GM23338 (cell line): ENCODE measurements around the gene TIMM50. TPM values are rescaled to one million over a fixed set of nuclear protein-coding genes. Genes with fewer than 3 reads are reported as not detected.

Source experiments
- ATAC-seq: fragments of 200-7000 bp; cut with Tn5 transposase; 3 replicates; pipeline ENCODE4 v1.9.1; 2020
- DNase-seq: peaks from one replicate; pipeline ENCODE4 v3.0.0-alpha.2; 2015; ENCODE audit warnings: low spot score
- H2AFZ ChIP-seq: fragments of 200-600 bp; sonication (generic); 2 replicates; pipeline ENCODE4 v1.8.0; 2016; ENCODE audit warnings: antibody characterized with exemption, mild to moderate bottlenecking, moderate library complexity
- H3F3A ChIP-seq: fragments of 200-600 bp; sonication (generic); replicated peaks from 2 replicates; pipeline ENCODE4 v1.8.0; 2017; ENCODE audit warnings: antibody characterized with exemption, mixed run types, low read depth
- H3K27ac ChIP-seq: fragments of 200-600 bp; sonication (generic); 2 replicates; pipeline ENCODE4 v1.6.1; 2016; ENCODE audit warnings: low read depth
- H3K27me3 ChIP-seq: fragments of 200-600 bp; sonication (generic); 2 replicates; pipeline ENCODE4 v1.8.0; 2016; ENCODE audit warnings: mild to moderate bottlenecking, mixed run types, moderate library complexity; ENCODE audit not compliant: insufficient read depth
- H3K36me3 ChIP-seq: fragments of 200-600 bp; sonication (generic); 2 replicates; pipeline ENCODE4 v1.8.0; 2016; ENCODE audit warnings: mild to moderate bottlenecking; ENCODE audit not compliant: insufficient read depth
- H3K4me1 ChIP-seq: fragments of 200-600 bp; sonication (generic); 2 replicates; pipeline ENCODE4 v1.8.0; 2016; ENCODE audit warnings: mild to moderate bottlenecking, moderate library complexity; ENCODE audit not compliant: insufficient read depth
- H3K4me2 ChIP-seq: fragments of 200-600 bp; sonication (generic); 2 replicates; pipeline ENCODE4 v1.7.1; 2017; ENCODE audit warnings: mixed run types
- H3K4me3 ChIP-seq: fragments of 200-600 bp; sonication (generic); 2 replicates; pipeline ENCODE4 v1.6.1; 2016; ENCODE audit warnings: mixed run types
- H3K79me2 ChIP-seq: fragments of 200-600 bp; sonication (generic); replicated peaks from 2 replicates; pipeline ENCODE4 v1.8.0; 2017; ENCODE audit warnings: mild to moderate bottlenecking; ENCODE audit not compliant: insufficient read depth
- H3K9me2 ChIP-seq: fragments of 200-600 bp; sonication (generic); 2 replicates; pipeline ENCODE4 v1.8.0; 2017; ENCODE audit not compliant: insufficient read depth
- H4K20me1 ChIP-seq: fragments of 200-600 bp; sonication (generic); replicated peaks from 2 replicates; pipeline ENCODE4 v1.8.0; 2017; ENCODE audit warnings: mild to moderate bottlenecking; ENCODE audit not compliant: insufficient read depth
- H3K27ac Mint-ChIP-seq: 2 replicates; pipeline ENCODE4 v1.8.0; 2020; ENCODE audit warnings: inconsistent platforms, mild to moderate bottlenecking, moderate library complexity, mixed read lengths
- H3K27me3 Mint-ChIP-seq: 3 replicates; pipeline ENCODE4 v1.8.0; 2022; ENCODE audit warnings: low read depth, mild to moderate bottlenecking, moderate library complexity, mixed read lengths, inconsistent platforms; ENCODE audit not compliant: insufficient read depth, poor library complexity
- H3K36me3 Mint-ChIP-seq: 3 replicates; pipeline ENCODE4 v1.8.0; 2021; ENCODE audit warnings: low read depth, mild to moderate bottlenecking, inconsistent platforms, moderate library complexity, mixed read lengths
- H3K4me1 Mint-ChIP-seq: 3 replicates; pipeline ENCODE4 v1.8.0; 2020; ENCODE audit warnings: mild to moderate bottlenecking, inconsistent platforms, mixed read lengths
- H3K4me3 Mint-ChIP-seq: 3 replicates; pipeline ENCODE4 v1.8.0; 2021; ENCODE audit warnings: moderate library complexity, mild to moderate bottlenecking, inconsistent platforms, mixed read lengths
- H3K9me3 Mint-ChIP-seq: 3 replicates; pipeline ENCODE4 v1.8.0; 2020; ENCODE audit warnings: moderate library complexity, mild to moderate bottlenecking, inconsistent platforms, mixed read lengths
- CREB1 ChIP-seq: fragments of 250-450 bp; sonication (Bioruptor Pico); IDR thresholded peaks from 2 replicates; pipeline ENCODE4 v1.5.0; 2020; ENCODE audit warnings: low read depth, mild to moderate bottlenecking, moderate library complexity
- EZH2 ChIP-seq: fragments of 200-600 bp; sonication (generic); IDR thresholded peaks from one replicate; pipeline ENCODE4 v1.8.0; 2017; ENCODE audit warnings: antibody characterized with exemption, mild to moderate bottlenecking, low read depth; ENCODE audit not compliant: unreplicated experiment
- EZH2phosphoT487 ChIP-seq: fragments of 200-600 bp; sonication (generic); IDR thresholded peaks from one replicate; pipeline ENCODE4 v1.8.1; 2018; ENCODE audit warnings: antibody characterized with exemption; ENCODE audit not compliant: unreplicated experiment
- NANOG ChIP-seq: IDR thresholded peaks from 2 replicates; pipeline ENCODE4 v1.6.1; 2016; ENCODE audit warnings: antibody characterized with exemption, borderline replicate concordance
- POLR2AphosphoS5 ChIP-seq: IDR thresholded peaks from 2 replicates; pipeline ENCODE4 v1.6.1; 2016; ENCODE audit warnings: antibody characterized with exemption, low read depth
- ZNF331 ChIP-seq: fragments of 250-450 bp; sonication (Bioruptor Pico); IDR thresholded peaks from 2 replicates; pipeline ENCODE4 v1.5.0; 2020; ENCODE audit warnings: low read depth, mild to moderate bottlenecking, moderate library complexity
- ZNF462 ChIP-seq: fragments of 250-450 bp; sonication (Bioruptor Pico); IDR thresholded peaks from 2 replicates; pipeline ENCODE4 v1.5.0; 2020; ENCODE audit warnings: mild to moderate bottlenecking, moderate library complexity
- polyA plus RNA-seq: library from polyadenylated mRNA; unstranded; fragments of >200 nt; fragmentation: Nextera tagmentation; extraction: Ambion mirVana; gene quantifications from 2 replicates; pipeline ENCODE4 v1.2.1, GENCODE V29; 2016
- total RNA-seq: library from RNA; depleted of rRNA; stranded (reverse); fragments of >200 nt; shearing (Covaris generic); gene quantifications from 2 replicates; pipeline ENCODE4 v1.2.3, GENCODE V29; 2014
- TF ChIP-seq, protein P1 (sequence below), 2 experiments: fragments of 200-600 bp in 1 of 2; sonication (generic) in 1 of 2; conservative IDR thresholded peaks; 2 replicates each; pipeline versions ENCODE4 v1.5.1 to v1.6.1; 2016 to 2017; ENCODE audit warnings: antibody characterized with exemption in 2 of 2, low read depth in 2 of 2, mild to moderate bottlenecking in 2 of 2, moderate library complexity in 1 of 2

TIMM50 gene
- total and polyA plus RNA-seq, 2 experiments from 2014 or later: 119 to 139 TPM

- no peak within 1 kb of the TSS for H3K27ac Mint-ChIP-seq
- H3K27ac ChIP-seq: no peak within 1 kb of the TSS
- peak within 1 kb of the TSS; percentile 73 for H3K4me3 Mint-ChIP-seq
- H3F3A ChIP-seq: peaks cover 9% of the 10 kb centered on the region
- 0 out of 2 replicates have a peak, but pooled peaks cover 7% of the 10 kb centered on the region for H3K9me2 ChIP-seq
- peaks cover 70% of the 10 kb centered on the region for H3K27me3 ChIP-seq
- H3K4me1 ChIP-seq: peaks cover 11% of the 10 kb centered on the region
- peak within 1 kb of the TSS; percentile 95 for H3K4me2 ChIP-seq
- H3K27me3 Mint-ChIP-seq: peaks cover 69% of the 10 kb centered on the region
- peak within 1 kb of the TSS; percentile 74 for H3K4me3 ChIP-seq
- H4K20me1 ChIP-seq: no peaks in the 10 kb centered on the region
- H3K9me3 Mint-ChIP-seq: peaks cover 16% of the 10 kb centered on the region
- peak; percentile 65 for DNase-seq
- H3K79me2 ChIP-seq: no peaks in the 10 kb centered on the region
- ATAC-seq: peak; percentile 75
- no peaks in the 10 kb centered on the region for H3K36me3 ChIP-seq
- peaks cover 15% of the 10 kb centered on the region for H3K36me3 Mint-ChIP-seq
- peaks cover 16% of the 10 kb centered on the region for H3K4me1 Mint-ChIP-seq
- TF ChIP-seq EZH2 (peak; percentile 48), NANOG (no peak), POLR2AphosphoS5 (peak; percentile 67)
- TF ChIP-seq, protein P1, sequence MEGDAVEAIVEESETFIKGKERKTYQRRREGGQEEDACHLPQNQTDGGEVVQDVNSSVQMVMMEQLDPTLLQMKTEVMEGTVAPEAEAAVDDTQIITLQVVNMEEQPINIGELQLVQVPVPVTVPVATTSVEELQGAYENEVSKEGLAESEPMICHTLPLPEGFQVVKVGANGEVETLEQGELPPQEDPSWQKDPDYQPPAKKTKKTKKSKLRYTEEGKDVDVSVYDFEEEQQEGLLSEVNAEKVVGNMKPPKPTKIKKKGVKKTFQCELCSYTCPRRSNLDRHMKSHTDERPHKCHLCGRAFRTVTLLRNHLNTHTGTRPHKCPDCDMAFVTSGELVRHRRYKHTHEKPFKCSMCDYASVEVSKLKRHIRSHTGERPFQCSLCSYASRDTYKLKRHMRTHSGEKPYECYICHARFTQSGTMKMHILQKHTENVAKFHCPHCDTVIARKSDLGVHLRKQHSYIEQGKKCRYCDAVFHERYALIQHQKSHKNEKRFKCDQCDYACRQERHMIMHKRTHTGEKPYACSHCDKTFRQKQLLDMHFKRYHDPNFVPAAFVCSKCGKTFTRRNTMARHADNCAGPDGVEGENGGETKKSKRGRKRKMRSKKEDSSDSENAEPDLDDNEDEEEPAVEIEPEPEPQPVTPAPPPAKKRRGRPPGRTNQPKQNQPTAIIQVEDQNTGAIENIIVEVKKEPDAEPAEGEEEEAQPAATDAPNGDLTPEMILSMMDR (conservative IDR thresholded peaks at IDR 0.05; ENCODE audit: low read depth in 2 of 2): 0 out of 4 replicates have a peak, but pooled peaks of 1 of the 2 experiments have one; percentile 5
- peak within 1 kb of the TSS; percentile 97 for H2AFZ ChIP-seq
These were observed 18.4 kb downstream of the TIMM50 start, which contains the start of gene DLL3 for GRCh38 chr19:39498798-39499642. Gene DLL3 (plus strand): TSS chr19:39498947. CDS start chr19:39498975, 28 bp downstream.

DNA sequence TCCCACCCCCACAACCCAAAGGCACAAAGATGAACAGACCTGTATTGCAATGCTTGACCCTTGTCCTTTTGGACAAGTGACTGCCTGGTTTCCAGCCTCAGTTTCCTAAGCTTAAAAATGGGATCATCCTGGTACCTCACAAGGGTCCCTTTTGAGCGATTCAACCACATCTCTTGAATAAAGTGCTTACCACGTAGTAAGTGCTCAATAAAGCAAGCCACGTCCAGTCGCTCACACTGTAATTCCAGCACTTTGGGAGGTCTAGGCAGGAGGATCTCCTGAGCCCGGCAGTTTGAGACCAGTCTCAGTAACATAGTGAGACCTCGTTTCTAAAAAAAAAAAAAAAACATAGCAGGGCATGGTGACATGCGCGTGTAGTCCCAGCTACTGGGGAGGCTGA lies 19.3 kb downstream of the TIMM50 start:
- peak overlapping the region; percentile 74; the same call in 1 of the 2 replicates for H3K4me3 ChIP-seq
- no peak overlapping the region for H3K4me2 ChIP-seq
- no peak overlapping the region for H2AFZ ChIP-seq
- H4K20me1 ChIP-seq: no peaks in the 10 kb centered on the region
- peaks cover 9% of the 10 kb centered on the region for H3F3A ChIP-seq
- Mint-ChIP-seq H3K4me1 (peaks cover 16% of the 10 kb centered on the region), H3K9me3 (peaks cover 16% of the 10 kb centered on the region), H3K27me3 (peaks cover 78% of the 10 kb centered on the region), H3K27ac (no peak overlapping the region), H3K36me3 (peaks cover 15% of the 10 kb centered on the region), H3K4me3 (peak overlapping the region; percentile 73)
- peaks cover 79% of the 10 kb centered on the region for H3K27me3 ChIP-seq
- H3K36me3 ChIP-seq: no peaks in the 10 kb centered on the region
- ATAC-seq (no peak), DNase-seq (no peak)
- H3K27ac ChIP-seq: no peak overlapping the region
- H3K79me2 ChIP-seq: no peaks in the 10 kb centered on the region
- H3K4me1 ChIP-seq: peaks cover 11% of the 10 kb centered on the region
- 0 out of 2 replicates have a peak, but pooled peaks cover 7% of the 10 kb centered on the region for H3K9me2 ChIP-seq
- TF ChIP-seq ZNF462 (CRISPR knock-in tag): no peak
- TF ChIP-seq EZH2: peak; percentile 9
- no peak for TF ChIP-seq ZNF331 (CRISPR knock-in tag)
- TF ChIP-seq EZH2phosphoT487: no peak
- no peak for TF ChIP-seq CREB1 (CRISPR knock-in tag)
